ENCODE data around the gene PKHD1. TPM values are rescaled to one million over a fixed set of nuclear protein-coding genes. Genes with fewer than 3 reads are reported as not detected.

Gene PKHD1
- total RNA-seq, 1 donor from 2014 or later = 0.02 TPM

DNA sequence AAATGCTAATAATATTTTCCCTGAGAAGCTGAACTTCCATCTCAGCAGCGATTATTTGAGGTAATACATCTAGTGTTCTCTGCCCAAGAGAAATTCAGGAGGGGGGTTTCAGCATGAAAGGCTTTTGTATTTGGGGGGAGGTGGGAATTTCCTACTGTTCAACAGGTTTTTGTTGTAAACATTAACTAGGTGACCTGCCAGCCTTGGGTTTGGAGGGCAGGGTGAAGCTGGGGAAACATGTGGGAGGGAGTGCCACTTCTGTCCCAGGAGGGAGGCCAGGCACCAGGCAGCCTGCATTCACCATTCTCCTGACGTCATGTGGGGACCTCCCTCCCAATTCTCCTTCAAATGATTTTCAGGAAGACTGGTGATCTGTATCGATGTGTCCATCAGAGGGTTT is 37.7 kb upstream of the PKHD1 start:
- H3K4me1 Mint-ChIP-seq = peaks cover 1% of the 10 kb centered on the region
- H3K27me3 Mint-ChIP-seq (ENCODE audit: low read depth) = peaks cover 4% of the 10 kb centered on the region
- no peak overlapping the region for H3K4me3 Mint-ChIP-seq
- TF ChIP-seq, protein P1, sequence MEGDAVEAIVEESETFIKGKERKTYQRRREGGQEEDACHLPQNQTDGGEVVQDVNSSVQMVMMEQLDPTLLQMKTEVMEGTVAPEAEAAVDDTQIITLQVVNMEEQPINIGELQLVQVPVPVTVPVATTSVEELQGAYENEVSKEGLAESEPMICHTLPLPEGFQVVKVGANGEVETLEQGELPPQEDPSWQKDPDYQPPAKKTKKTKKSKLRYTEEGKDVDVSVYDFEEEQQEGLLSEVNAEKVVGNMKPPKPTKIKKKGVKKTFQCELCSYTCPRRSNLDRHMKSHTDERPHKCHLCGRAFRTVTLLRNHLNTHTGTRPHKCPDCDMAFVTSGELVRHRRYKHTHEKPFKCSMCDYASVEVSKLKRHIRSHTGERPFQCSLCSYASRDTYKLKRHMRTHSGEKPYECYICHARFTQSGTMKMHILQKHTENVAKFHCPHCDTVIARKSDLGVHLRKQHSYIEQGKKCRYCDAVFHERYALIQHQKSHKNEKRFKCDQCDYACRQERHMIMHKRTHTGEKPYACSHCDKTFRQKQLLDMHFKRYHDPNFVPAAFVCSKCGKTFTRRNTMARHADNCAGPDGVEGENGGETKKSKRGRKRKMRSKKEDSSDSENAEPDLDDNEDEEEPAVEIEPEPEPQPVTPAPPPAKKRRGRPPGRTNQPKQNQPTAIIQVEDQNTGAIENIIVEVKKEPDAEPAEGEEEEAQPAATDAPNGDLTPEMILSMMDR (IDR thresholded peaks at IDR 0.05; ENCODE audit: unreplicated experiment) = no peak
- no peak overlapping the region for H3K27ac Mint-ChIP-seq
- no peak for DNase-seq (ENCODE audit: low spot score in 2 of 2, unreplicated experiment in 2 of 2)
- no peaks in the 10 kb centered on the region for H3K36me3 Mint-ChIP-seq
- H3K9me3 Mint-ChIP-seq = peaks cover 6% of the 10 kb centered on the region

DNA sequence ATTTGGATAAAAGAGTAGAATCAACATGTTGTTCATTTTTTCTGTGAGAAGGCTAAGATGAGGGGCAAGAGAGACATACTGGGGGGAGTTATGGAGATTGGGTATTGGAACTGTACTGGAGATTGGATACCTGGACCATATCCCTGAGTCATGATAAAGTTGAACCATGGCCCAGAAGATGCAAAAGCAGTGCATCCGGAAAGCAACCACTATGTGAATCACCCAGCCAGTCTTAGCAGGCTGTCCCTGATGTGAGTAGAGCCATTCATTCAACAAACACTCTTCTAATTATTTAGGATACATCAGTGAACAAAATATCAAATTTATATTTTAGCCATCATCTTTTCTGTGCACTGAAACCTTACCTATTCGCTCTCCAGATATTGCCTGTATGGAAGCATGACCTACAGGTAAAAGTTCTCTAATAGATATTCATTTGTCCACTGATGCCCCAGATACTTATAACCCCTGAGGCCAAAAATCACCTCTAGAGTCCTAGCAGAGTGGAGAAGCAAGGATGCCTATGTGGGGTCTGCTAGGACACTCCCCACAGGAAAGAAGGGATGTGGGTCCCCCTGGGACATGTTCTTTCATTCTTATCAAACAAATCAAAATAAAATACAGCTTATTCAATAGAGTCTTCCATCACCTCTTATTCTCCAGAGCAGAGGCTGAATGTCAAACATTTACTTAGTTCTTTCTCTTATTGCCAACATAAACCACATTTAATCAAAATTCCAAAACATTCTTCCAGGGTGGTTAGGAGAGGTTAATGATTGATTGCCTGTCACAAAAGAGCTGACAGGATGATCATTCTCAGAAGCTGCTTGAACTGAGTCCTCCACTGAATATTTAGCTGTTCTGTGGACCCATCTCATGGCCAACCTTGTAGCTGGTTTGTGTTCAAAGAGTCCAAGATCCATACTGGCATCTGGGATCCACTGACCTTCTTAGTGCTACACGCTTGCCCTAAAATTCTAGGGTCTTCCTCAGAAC is 37.0 kb upstream of the PKHD1 start:
- TF ChIP-seq, protein P1 (IDR thresholded peaks at IDR 0.05; ENCODE audit: unreplicated experiment) = no peak
- DNase-seq (ENCODE audit: low spot score in 2 of 2, unreplicated experiment in 2 of 2) = no peak
- Mint-ChIP-seq H3K27me3 (ENCODE audit: low read depth) (peaks cover 4% of the 10 kb centered on the region), H3K9me3 (peaks cover 9% of the 10 kb centered on the region), H3K36me3 (no peaks in the 10 kb centered on the region), H3K4me1 (no peaks in the 10 kb centered on the region), H3K27ac (no peak overlapping the region), H3K4me3 (no peak overlapping the region)

DNA sequence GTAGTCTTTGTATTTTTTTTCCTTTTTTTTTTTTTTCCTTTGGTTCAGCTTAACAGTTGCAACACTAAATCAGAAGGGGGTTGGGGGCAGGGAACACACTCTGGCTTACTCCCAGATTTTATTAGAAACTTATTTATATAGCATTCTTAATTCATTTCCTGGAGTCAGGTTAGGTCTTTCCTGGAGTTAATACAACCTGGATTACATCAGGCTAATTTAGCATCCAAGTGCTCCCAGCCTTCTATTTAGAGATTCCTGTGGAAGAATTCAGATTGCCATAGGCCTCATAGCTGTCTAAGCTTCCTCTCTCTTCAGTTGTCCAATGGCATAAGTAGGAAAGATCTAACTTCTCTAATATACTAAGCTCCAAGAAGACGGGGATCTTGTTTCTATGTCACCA is 35.8 kb upstream of the PKHD1 start:
- Mint-ChIP-seq H3K4me3 (no peak overlapping the region), H3K4me1 (no peaks in the 10 kb centered on the region), H3K36me3 (no peaks in the 10 kb centered on the region), H3K27ac (no peak overlapping the region), H3K27me3 (ENCODE audit: low read depth) (peaks cover 4% of the 10 kb centered on the region), H3K9me3 (peaks cover 14% of the 10 kb centered on the region)
- TF ChIP-seq, protein P1 (IDR thresholded peaks at IDR 0.05; ENCODE audit: unreplicated experiment) = no peak
- no peak for DNase-seq (ENCODE audit: low spot score in 2 of 2, unreplicated experiment in 2 of 2)

DNA sequence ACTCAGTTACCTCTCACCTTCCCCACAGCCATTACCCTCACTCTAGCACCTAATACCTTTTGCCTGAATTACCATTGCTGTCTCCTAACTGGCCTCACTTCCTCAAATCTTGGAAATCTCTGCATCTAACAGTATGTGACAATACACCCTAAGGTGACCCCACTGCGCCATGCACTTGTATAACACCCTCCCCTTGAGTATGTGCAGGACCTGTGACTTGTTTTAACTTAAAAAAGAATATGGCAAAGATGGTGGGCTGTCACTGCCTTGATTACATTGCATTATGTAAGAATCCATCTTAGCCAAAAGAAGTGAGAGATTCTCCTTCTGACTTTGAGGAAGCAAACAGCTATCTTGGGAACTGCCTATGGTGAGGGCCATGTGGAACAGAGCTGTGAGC is 29.9 kb upstream of the PKHD1 start:
- TF ChIP-seq, protein P1 (IDR thresholded peaks at IDR 0.05; ENCODE audit: unreplicated experiment) = no peak
- no peak overlapping the region for H3K27ac Mint-ChIP-seq
- H3K9me3 Mint-ChIP-seq = peaks cover 8% of the 10 kb centered on the region
- H3K4me1 Mint-ChIP-seq = no peaks in the 10 kb centered on the region
- DNase-seq (ENCODE audit: low spot score in 2 of 2, unreplicated experiment in 2 of 2) = no peak
- H3K27me3 Mint-ChIP-seq (ENCODE audit: low read depth) = peaks cover 11% of the 10 kb centered on the region
- no peaks in the 10 kb centered on the region for H3K36me3 Mint-ChIP-seq
- H3K4me3 Mint-ChIP-seq = no peak overlapping the region

DNA sequence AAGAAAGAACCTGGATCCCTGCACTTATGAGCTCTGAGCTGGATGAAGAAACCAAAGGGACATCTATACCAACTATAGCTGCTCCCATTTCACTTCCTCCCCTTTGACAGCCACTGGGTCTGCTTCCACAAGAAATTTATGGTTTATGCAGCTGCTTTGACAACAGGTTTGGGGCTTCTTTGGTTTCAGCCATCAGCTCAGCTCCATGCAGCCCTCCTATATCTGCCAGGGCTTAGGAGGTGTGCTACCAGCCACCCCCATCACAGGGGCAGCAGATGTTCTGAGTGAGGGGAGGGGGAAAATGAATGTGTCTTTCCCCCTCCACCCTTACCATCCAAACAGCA is 29.2 kb upstream of the PKHD1 start:
- DNase-seq (ENCODE audit: low spot score in 2 of 2, unreplicated experiment in 2 of 2) = no peak
- Mint-ChIP-seq H3K4me1 (no peaks in the 10 kb centered on the region), H3K4me3 (no peak overlapping the region), H3K9me3 (peaks cover 14% of the 10 kb centered on the region), H3K27ac (no peak overlapping the region), H3K27me3 (ENCODE audit: low read depth) (peaks cover 11% of the 10 kb centered on the region), H3K36me3 (no peaks in the 10 kb centered on the region)
- TF ChIP-seq, protein P1 (IDR thresholded peaks at IDR 0.05; ENCODE audit: unreplicated experiment) = no peak
